ENCODE data around the gene LRRFIP1. TPM values are rescaled to one million over a fixed set of nuclear protein-coding genes. Genes with fewer than 3 reads are reported as not detected.

LRRFIP1 gene
- 66.3 and 95.3 TPM in 2 replicates for total RNA-seq
- polyA plus RNA-seq = 90.9 and 125 TPM in 2 replicates

DNA sequence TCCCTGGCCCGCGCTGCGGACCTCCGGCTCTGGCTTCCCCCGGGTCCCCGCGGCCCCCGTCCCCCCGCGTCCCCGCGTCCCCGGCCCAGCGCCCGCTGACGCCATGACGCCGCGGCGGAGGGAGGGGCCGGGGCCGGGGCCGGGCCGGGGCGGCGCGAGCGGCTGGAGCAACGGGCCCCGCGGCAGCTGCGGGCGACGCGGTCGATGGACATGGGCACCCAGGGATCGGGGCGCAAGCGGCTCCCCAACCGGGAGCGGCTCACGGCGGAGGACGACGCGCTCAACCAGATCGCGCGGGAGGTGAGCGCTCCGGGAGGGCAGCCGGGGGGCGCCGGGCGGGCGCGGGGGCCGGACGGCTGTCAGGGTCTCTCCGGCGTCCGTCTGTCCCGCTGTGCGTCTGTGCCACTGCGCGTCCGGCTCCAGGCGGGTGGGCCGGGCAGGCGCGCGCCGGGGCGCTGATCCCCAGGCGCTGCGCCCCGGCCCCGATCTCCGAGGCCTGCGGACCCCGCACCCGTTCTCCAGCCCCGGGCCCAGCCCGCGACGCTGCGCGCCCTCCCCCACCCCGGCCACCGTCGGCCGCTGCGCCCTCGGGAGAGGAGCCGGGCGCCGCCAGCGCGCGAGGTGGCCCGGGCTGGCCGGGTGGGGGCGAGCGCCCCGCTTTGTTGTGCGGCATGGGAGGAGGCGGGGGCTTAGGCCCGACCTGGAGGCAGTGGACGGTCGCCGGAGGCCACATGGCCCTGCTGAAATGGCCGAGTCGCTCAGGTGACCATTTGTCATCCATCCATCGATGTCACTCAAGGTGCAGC, at the start of gene LRRFIP1:
Gene LRRFIP1, plus strand, starts transcription at position 147 of the 806 bp plus-strand sequence. Its CDS starts 58 bp downstream, at position 205.
- no peaks in the 10 kb centered on the region for H3K9me3 ChIP-seq (ENCODE audit: low read depth)
- H3K27me3 ChIP-seq = no peaks in the 10 kb centered on the region
- H3K4me3 ChIP-seq = peak within 1 kb of the TSS; percentile 87
- H3K27ac ChIP-seq = peak within 1 kb of the TSS; percentile 87
- peaks cover 27% of the 10 kb centered on the region for H3K4me1 ChIP-seq (ENCODE audit: low read depth)
- peak; percentile 35 to 79 for DNase-seq (ENCODE audit: low read depth in 1 of 2, low spot score in 1 of 2)
- H3K36me3 ChIP-seq = no peaks in the 10 kb centered on the region
- TF ChIP-seq, protein P1, sequence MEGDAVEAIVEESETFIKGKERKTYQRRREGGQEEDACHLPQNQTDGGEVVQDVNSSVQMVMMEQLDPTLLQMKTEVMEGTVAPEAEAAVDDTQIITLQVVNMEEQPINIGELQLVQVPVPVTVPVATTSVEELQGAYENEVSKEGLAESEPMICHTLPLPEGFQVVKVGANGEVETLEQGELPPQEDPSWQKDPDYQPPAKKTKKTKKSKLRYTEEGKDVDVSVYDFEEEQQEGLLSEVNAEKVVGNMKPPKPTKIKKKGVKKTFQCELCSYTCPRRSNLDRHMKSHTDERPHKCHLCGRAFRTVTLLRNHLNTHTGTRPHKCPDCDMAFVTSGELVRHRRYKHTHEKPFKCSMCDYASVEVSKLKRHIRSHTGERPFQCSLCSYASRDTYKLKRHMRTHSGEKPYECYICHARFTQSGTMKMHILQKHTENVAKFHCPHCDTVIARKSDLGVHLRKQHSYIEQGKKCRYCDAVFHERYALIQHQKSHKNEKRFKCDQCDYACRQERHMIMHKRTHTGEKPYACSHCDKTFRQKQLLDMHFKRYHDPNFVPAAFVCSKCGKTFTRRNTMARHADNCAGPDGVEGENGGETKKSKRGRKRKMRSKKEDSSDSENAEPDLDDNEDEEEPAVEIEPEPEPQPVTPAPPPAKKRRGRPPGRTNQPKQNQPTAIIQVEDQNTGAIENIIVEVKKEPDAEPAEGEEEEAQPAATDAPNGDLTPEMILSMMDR (IDR thresholded peaks at IDR 0.05; ENCODE audit: low read depth, low read length) = no peak

GRCh38 chr2:237577956-237578870, 49.2 kb upstream of the LRRFIP1 start:
- DNase-seq (ENCODE audit: low read depth in 1 of 2, low spot score in 1 of 2) = no peak
- Histone ChIP-seq H3K36me3 (no peaks in the 10 kb centered on the region), H3K4me1 (ENCODE audit: low read depth) (peaks cover 14% of the 10 kb centered on the region), H3K9me3 (ENCODE audit: low read depth) (no peaks in the 10 kb centered on the region), H3K4me3 (no peak overlapping the region), H3K27me3 (no peaks in the 10 kb centered on the region), H3K27ac (no peak overlapping the region)
- TF ChIP-seq, protein P1 (IDR thresholded peaks at IDR 0.05; ENCODE audit: low read depth, low read length) = no peak

DNA sequence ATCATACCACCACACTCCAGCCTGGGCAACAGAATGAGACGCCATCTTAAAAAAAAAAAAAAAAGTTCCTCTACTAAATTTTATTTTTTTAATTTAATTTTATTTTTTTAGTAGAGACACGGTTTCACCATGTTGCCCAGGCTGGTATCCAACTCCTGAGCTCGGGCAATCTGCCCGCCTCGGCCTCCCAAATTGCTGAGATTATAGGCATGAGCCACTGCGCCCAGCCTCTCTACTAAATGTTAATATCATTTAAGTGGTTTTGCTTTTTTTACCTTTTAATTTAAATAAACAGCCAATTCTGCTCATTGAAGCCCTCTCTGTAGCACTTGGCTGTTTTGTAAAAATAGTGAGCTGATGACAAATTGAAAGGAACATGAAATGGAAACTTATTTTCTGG, 46.1 kb upstream of the LRRFIP1 start:
- peaks cover 18% of the 10 kb centered on the region for H3K4me1 ChIP-seq (ENCODE audit: low read depth)
- peak overlapping the region; percentile 77 for H3K27ac ChIP-seq
- H3K4me3 ChIP-seq = no peak overlapping the region
- TF ChIP-seq, protein P1 (IDR thresholded peaks at IDR 0.05; ENCODE audit: low read depth, low read length) = no peak
- H3K9me3 ChIP-seq (ENCODE audit: low read depth) = no peaks in the 10 kb centered on the region
- DNase-seq (ENCODE audit: low read depth in 1 of 2, low spot score in 1 of 2) = no peak
- H3K27me3 ChIP-seq = no peaks in the 10 kb centered on the region
- no peaks in the 10 kb centered on the region for H3K36me3 ChIP-seq

DNA sequence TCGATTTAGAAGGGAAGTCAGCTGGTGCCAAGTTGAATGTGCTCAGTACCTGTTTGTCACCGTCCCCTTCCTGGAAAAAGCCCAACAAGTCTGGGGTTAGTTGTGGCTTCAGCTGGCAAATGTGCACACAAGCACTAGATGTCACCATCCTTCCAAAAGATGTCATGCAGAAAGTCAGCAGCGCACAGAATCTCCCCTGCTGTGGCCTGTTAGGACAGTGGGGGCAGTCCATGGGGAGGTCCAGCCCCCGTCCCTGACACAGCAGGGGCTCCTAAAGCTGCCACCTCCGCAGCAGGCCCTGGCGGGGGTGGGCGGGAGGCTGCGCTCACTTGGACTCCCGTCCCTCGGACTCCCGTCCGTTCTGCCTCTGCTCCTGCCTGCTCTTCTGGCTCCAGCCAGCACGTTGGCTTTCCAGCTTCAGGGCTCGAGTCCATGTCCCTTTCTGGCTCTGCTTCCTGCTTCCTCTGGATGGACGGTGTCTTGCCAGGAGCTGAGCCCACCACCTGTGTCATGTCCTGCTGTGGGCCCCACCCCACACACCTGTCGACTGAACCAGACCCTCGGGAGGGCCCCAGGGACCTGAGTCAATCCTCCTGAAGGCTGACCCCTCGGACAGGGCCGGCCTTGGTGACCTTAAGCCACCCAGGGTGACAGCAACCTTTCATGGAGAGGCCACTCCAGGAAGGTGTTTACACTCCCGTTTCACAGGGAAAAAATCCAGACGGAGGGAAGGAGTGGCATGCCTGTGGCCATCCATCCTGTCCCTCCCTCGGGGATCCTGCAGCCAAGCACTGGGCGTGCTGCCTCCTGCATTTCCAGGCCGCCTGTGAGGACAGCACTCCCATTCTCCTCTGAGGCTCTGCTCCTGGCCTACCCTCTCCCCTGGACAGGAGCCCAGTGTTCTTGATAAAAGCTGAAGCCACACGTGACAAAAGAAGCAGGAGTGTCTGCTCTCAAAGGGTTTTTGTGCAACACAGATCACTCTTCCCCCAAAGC, 45.3 kb upstream of the LRRFIP1 start:
- Histone ChIP-seq H3K27ac (peak overlapping the region; percentile 77), H3K4me3 (no peak overlapping the region), H3K9me3 (ENCODE audit: low read depth) (no peaks in the 10 kb centered on the region), H3K36me3 (no peaks in the 10 kb centered on the region), H3K27me3 (no peaks in the 10 kb centered on the region), H3K4me1 (ENCODE audit: low read depth) (peaks cover 18% of the 10 kb centered on the region)
- TF ChIP-seq, protein P1 (IDR thresholded peaks at IDR 0.05; ENCODE audit: low read depth, low read length) = peak; percentile 53
- peak; percentile 75 to 95 for DNase-seq (ENCODE audit: low read depth in 1 of 2, low spot score in 1 of 2)

Data from cardiac muscle cell (in vitro differentiated cells and primary cell).